ENCODE measurements around the gene SNAPC3.
A peak's percentile ranks its signal among the peaks of the same experiment; 100 is the strongest.
"Not testable (repeated sequence)": the region's sequence is repeated elsewhere in the genome, so short reads cannot be mapped to it uniquely, and the experiment has no call there.

The SNAPC3 gene

GRCh38 chr9:15422372-15423230, at the start of gene SNAPC3:
SNAPC3 (plus strand) TSS chr9:15422876; CDS start chr9:15422880, 4 bp downstream.
- FAIRE-seq (peak; percentile 57), DNase-seq (ENCODE audit: low spot score) (peak; percentile 86)

- no peak for DNase-seq (ENCODE audit: low spot score)
- no peak for FAIRE-seq
Observed at GRCh38 chr9:15373881-15374280, 48.8 kb upstream of the SNAPC3 start.

GRCh38 chr9:15374310-15374709, 48.4 kb upstream of the SNAPC3 start:
- FAIRE-seq (no peak), DNase-seq (ENCODE audit: low spot score) (no peak)

- no peak for FAIRE-seq
- DNase-seq (ENCODE audit: low spot score), result no peak
Observed at GRCh38 chr9:15374825-15375224, 47.9 kb upstream of the SNAPC3 start.

GRCh38 chr9:15377625-15378540, 44.8 kb upstream of the SNAPC3 start:
- DNase-seq (ENCODE audit: low spot score), result no peak
- no peak for FAIRE-seq

GRCh38 chr9:15379317-15379716, 43.4 kb upstream of the SNAPC3 start:
- DNase-seq (ENCODE audit: low spot score); FAIRE-seq: not testable (repeated sequence)

GRCh38 chr9:15379888-15380287, 42.8 kb upstream of the SNAPC3 start:
- not testable (repeated sequence) for DNase-seq (ENCODE audit: low spot score); FAIRE-seq

- no peak for FAIRE-seq
- no peak for DNase-seq (ENCODE audit: low spot score)
Observed at GRCh38 chr9:15381491-15381890, 41.2 kb upstream of the SNAPC3 start.

GRCh38 chr9:15386465-15386864, 36.2 kb upstream of the SNAPC3 start:
- DNase-seq (ENCODE audit: low spot score) (no peak), FAIRE-seq (no peak)

- DNase-seq (ENCODE audit: low spot score) (no peak), FAIRE-seq (no peak)
Observed at GRCh38 chr9:15389173-15389572, 33.5 kb upstream of the SNAPC3 start.

GRCh38 chr9:15389631-15390030, 33.0 kb upstream of the SNAPC3 start:
- FAIRE-seq (no peak), DNase-seq (ENCODE audit: low spot score) (no peak)

- FAIRE-seq (no peak), DNase-seq (ENCODE audit: low spot score) (no peak)
Observed at GRCh38 chr9:15390201-15390600, 32.5 kb upstream of the SNAPC3 start.

- no peak for DNase-seq (ENCODE audit: low spot score)
- no peak for FAIRE-seq
Observed at GRCh38 chr9:15392363-15392762, 30.3 kb upstream of the SNAPC3 start.

- no peak for DNase-seq (ENCODE audit: low spot score)
- FAIRE-seq, result no peak
Observed at GRCh38 chr9:15400281-15400941, 22.3 kb upstream of the SNAPC3 start.

GRCh38 chr9:15401266-15401665, 21.4 kb upstream of the SNAPC3 start:
- FAIRE-seq, result no peak
- no peak for DNase-seq (ENCODE audit: low spot score)

GRCh38 chr9:15403155-15403554, 19.5 kb upstream of the SNAPC3 start:
- DNase-seq (ENCODE audit: low spot score), result no peak
- FAIRE-seq, result no peak

GRCh38 chr9:15404171-15404570, 18.5 kb upstream of the SNAPC3 start:
- DNase-seq (ENCODE audit: low spot score), result no peak
- no peak for FAIRE-seq

- no peak for DNase-seq (ENCODE audit: low spot score)
- no peak for FAIRE-seq
Observed at GRCh38 chr9:15416880-15417279, 5.8 kb upstream of the SNAPC3 start.

- FAIRE-seq, result no peak
Observed at GRCh38 chr9:15417626-15418025, 5.0 kb upstream of the SNAPC3 start.

GRCh38 chr9:15420796-15421195, 1.9 kb upstream of the SNAPC3 start:
- DNase-seq (ENCODE audit: low spot score) (no peak), FAIRE-seq (no peak)

More at GRCh38 chr9:15417626-15418025, 5.0 kb upstream of the SNAPC3 start:
- no peak for DNase-seq (ENCODE audit: low spot score)

GRCh38 chr9:15421532-15421931, 1.1 kb upstream of the SNAPC3 start:
- DNase-seq (ENCODE audit: low spot score) (no peak), FAIRE-seq (no peak)

- FAIRE-seq (no peak), DNase-seq (ENCODE audit: low spot score) (no peak)
Observed at GRCh38 chr9:15421990-15422371, 695 bp upstream of the SNAPC3 start.
